Fibroblast of upper back skin (primary cell): Measurements from ENCODE around the gene ANP32A.
A peak's percentile ranks its signal among the peaks of the same experiment; 100 is the strongest.
"Not testable (repeated sequence)": the region's sequence is repeated elsewhere in the genome, so short reads cannot be mapped to it uniquely, and the experiment has no call there.

Source experiments
- DNase-seq: peaks from one replicate; pipeline ENCODE4 v3.0.0-alpha.2; 2013

The ANP32A gene

DNA sequence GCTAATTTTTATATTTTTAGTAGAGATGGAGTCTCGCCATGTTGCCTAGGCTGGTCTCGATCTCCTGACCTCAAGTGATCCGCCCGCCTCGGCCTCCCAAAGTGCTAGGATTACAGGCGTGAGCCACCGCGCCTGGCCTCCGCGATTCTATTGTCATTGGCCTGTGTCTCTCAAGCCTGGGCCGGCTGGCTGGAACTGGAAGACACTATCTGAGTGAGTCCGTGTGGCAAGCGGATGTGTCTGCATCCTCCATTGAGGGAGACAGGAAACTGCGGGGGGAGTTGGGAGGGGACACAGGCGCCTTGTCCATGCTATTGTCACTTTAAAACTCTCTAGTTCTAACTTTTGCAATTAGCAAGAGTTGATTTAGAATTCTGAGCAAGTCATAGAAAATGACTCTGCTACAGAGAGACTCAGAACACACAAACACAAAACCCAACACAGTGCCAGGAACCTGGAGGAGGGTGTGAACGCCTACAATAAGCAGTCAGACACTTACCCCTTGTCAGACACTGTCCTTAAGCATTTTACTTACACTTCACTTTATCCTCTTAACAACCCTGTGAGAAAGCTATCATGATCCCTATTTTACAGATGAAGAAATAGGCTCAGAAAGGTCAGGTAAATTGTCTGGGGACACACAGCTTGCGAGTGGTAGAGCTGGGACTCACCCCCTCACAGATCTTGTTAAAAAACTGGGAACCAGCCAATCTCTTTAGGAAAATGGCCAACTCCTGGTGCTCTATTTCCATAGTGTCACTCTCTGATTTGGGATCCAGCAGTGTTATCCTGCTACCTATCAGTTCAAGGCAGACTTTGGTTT, 38.7 kb downstream of the ANP32A start:
- DNase-seq = no peak

DNA sequence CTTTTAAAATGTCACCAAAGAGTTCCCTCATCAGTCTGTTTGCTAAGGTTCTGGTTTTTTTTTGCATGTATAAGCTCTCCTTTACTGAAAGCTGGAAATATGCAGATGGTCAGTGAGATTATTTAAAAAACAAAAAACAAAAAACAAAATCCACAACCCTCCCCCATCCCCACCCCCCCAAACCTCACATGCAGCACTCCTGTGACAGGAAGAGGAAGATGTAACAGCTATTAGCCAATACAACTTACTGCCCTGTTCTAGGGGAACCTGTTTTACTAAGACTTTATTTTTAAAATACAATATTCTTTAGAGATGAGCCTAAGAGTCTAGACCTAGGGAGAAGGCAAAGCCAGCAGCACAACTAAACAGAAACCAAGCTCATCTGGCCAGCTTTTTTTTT, 39.5 kb downstream of the ANP32A start:
- DNase-seq = no peak

DNA sequence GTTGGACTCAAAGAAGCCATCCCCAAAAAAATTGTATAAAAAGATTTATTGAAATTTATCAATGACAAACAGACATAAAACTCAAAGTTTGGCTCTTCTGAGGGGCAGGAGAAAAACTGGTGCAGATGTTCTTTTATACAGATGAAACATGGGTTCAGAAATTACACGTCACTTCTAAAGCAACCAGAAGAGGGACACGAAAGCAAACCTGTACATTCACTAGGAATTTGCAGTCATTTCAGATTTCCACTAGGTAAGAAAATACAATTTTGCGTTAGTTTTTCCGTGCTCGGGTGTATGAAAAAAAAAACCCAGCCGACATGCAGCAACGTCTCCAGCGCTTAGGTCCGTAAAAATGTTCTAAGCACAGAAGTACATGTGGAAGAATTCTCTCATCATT, 41.8 kb downstream of the ANP32A start:
- no peak for DNase-seq

DNA sequence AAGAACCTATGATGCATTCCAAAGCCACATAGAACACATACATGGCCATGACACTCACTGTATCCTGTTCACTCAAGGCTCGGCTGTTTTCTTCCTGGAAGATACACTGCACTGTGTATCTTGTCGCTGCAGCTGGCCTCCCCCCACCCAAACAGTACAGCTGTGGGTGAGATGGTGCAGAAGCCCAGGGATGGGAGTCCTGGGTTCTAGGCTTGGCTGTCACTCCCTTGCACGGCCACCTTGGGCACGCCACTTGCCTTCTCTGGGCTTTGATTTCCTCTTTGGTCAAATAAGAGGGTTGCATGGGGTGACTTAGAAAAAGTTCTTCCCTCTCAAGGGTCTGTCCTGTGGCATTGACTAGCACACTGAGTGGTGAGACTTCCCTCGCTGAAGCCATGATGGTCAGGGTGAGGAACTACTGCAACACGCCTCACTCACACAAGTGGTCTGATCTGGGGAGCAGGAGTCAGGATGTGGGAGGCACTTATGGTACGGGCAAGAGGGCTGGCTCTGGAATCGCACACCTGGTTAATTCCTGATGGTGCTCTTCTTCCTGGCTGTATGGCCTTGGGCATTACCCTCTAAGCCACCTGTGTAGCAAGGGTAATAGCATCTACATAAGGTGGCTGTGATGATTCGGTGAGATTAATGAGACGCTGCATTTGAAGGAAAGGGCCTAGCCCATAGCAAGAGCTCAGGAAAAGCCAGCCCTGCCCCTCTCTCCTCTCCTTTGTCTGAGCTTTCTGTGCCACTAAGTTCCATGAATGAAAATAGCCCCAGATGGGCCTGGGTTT, 44.0 kb downstream of the ANP32A start:
- DNase-seq = no peak

DNA sequence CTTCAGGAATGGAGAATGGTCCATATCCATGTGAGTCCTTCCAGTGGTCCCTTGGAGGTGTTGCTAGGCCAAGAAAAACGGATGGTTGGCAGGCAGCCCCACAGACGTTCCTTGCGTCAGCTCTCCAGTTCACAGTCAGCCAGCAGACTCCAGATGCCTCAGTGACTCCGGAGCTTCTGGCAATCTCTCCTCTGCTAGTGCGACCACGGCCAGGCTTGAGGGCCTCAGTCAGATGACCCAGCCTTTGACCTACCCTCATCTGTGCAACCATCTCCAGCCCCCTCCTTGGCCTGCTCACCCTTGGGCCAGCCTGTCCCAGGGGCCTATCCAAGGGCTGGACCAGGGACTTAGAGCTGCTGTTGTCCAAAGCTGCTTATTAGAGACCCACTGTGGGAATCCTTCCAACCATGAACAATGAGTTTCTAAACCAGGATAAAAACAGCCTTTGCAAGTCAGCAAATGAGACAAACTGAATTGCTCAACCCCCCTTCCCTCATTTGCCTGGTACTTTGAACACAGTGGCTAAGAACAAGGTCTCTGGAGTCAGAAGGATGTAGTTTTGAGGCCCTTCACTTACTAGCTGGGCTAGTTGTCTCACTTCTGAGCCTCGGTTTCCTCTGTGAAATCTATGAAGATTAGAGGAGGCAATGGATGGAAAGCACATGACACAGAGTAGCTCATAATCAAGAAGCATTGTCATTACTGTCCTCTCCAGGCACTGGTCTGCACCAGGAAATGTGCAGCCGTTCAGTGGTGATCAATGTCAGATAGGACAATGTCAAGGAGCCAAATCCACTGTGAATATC, 44.8 kb downstream of the ANP32A start:
- peak; percentile 75 for DNase-seq

DNA sequence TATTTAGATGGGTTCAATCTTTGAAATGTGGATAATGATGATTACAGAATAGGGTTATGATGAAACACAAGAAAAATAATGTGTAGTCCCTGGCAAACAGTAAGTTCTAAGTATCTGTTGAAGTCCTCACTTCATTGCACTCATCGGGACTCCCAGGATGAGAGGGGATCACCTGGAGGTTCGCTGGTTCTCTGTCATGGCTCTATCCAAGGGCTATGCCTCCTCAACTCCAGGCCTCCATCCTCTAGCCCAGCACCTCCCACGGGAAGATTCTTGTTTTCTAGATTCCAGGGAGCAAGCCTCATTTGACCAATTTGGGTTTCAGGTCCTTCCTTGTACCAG, 45.5 kb downstream of the ANP32A start:
- DNase-seq = no peak

DNA sequence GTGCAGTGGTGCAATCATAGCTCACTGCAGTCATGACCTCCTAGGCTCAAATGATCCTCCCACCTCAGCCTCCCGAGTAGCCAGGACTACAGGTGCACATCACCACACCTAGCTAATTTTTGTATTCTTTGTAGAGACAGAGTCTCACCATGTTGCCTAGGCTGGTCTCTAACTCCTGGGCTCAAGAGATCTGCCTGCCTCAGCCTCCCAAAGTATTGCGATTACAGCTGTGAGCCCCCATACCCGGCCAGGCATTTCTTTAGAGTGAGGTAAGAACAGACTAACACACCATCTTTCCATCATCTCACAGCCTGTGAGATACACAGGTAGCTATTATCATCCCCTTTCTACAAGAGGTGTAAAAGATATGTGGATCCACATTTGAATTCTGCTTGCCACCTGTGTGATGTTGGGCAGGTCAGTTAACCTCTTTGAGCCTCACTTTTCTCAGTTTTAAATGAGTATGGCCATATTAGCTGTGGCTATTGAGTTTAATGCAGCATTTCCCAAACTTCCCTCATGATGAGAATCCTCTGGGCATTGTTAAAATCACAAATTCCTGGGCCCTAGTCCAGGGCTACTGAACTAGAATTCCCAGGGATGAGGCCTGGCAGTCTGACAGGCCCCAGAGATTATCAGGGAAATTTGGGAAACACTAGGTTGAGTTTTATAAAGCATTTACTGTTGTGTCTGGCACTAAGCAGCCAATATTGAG, 46.0 kb downstream of the ANP32A start:
- DNase-seq = peak; percentile 68

DNA sequence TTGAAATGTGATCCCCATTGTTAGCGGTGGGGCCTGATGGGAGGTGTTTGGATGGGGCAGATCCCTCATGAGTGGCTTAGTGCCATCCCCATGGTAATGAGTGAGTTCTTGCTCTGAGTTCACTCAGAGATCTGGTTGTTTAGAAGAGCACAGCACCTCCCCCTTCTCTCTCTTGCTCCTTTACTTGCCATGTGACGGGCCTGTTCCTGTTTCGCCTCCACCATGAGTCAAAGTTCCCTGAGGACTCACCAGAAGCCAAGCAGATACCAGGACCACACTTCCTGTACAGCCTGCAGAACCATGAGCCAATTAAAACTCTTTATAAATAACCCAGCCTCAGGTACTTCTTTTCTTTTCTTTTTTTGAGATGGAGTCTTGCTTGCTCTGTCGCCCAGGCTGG, 46.6 kb downstream of the ANP32A start:
- DNase-seq = no peak

DNA sequence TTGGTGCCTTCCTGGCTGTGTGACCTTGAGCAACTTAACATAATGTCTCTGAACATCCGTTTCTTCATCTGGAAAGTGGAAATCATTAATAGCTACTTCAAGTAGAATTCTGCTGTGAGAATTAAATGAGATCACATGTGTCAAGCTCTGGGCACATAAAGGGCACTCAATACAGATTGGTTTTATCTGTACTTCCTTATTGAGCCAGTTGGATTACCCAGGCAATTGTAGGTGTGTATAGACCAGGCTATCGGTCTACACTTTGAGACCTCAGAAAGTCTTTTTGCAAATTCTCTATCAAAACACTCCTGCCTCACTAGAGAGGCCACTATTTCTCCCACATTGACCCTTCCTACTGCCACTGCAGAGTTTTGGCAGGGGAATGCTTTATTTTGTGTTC, 47.7 kb downstream of the ANP32A start:
- DNase-seq = no peak

DNA sequence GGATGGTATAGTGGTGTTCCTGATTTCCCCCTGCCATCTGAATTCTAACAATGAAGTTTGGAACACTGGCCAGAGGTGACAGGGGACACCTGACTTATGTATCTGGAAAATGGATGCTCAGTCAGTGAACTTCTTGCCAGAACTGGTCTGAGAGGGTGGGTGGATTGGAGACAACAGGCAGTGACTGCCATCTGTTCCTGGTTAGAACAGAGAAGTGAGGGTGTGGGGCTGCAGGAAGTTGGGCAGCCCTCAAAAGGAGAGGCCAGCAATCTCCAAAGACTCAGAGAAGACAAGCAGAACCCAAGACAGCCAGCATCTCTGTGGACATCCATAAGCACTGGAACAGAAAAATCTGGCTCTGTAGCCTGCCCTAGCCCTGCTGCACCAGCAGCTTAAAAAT, 50.5 kb downstream of the ANP32A start:
- no peak for DNase-seq

DNA sequence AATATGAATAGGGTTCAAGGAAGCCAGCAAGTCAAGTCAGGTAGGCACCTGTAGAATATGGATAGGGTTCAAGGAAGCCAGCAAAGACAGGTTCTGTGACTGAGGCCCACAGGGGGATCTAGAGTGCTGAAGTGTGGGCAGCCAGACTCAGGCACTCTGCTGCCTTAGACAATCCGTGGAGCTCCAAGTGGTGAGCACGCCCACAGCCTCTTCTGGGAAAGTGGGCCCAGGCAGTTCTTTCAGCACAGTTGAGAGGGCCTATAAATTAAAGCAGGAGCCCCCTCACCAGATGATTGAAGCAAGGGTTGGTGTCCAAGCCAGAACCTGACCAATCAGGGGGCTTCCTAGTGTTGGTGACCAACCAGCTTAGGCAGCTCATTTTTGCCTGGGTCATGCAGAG, 51.0 kb downstream of the ANP32A start:
- no peak for DNase-seq

DNA sequence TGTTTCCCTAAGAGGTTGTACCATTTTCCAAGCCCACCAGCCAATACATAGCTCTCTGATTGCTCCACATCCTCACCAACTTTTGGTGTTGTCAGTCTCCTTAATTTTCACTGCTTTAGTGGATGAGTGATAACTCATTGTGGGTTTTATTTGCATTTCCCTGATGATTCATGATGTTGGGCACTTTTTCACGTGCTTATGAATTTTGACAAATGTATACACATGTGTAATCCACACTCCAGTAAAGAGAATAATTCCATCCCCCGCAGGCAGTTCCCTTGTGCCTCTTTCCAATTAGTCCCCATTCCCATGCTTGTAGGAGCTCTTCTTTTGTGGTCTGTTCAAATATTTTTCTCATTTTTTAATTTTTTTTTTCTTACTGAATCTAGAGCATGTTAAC, 52.4 kb downstream of the ANP32A start:
- peak; percentile 60 for DNase-seq

DNA sequence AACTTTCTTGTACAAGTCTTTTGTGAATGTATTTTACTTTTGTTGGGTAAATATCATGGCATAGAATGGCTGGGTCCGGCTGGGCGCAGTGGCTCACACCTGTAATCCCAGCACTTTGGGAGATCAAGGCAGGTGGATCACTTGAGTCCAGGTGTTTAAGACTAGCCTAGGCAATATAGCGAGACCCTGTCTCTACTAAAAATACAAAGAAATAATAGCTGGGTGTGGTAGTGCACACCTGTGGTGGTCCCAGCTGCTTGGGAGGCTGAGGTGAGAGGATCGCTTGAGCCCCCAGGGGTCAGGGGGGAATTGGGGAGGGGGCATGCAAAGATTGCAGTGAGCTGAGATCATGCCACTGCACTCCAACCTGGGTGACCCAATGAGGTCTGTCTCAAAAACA, 52.9 kb downstream of the ANP32A start:
- no peak for DNase-seq

DNA sequence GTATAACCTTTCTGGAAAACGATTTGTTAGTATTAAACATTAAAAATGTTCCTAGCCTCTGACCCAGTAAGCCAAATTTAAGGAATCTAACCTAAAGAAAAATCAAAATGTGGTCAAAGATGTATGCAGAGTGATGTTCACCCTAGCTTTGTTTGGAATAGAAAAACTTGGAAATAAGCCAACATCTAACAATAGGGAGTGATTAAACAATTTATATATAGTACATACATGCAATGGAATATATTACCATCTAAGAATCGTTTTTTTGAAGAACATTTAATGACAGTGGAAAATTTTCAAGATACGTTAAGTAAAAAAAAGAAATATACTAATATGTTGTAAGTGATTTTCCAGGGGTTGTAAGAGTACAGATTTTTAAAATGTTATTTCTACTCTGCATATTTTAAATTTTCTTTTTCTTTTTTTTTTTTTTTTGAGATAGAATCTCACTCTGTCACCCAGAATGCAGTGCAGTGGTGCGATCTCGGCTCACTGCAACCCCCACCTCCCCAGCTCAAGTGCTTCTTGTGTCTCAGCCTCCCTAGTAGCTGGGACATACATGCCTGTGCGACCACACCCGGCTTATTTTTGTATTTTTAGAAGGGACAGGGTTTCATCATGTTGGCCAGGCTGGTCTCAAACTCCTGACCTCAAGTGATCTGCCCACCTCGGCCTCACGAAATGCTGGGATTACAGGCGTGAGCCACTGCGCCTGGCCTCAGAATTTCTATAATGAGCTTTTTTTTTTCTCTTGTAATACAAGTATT, 54.9 kb downstream of the ANP32A start:
- no peak for DNase-seq

DNA sequence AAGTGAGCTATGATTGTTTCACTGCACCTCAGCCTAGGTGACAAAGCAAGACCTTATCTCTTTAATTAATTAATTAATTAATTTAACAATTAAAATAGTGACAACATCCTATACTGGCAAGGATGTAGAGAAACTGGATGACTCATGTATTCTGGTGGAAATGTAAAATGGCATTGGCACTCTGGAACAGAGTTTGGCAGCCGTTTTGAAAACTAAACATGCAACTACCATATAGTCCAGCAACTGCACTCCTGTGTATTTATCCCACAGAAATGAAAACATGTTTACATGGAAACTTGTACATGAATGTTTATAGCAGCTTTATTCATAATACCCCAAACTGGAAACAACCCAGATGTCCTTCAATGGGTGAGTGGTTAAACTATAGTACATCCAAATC, 56.6 kb downstream of the ANP32A start:
- no peak for DNase-seq

DNA sequence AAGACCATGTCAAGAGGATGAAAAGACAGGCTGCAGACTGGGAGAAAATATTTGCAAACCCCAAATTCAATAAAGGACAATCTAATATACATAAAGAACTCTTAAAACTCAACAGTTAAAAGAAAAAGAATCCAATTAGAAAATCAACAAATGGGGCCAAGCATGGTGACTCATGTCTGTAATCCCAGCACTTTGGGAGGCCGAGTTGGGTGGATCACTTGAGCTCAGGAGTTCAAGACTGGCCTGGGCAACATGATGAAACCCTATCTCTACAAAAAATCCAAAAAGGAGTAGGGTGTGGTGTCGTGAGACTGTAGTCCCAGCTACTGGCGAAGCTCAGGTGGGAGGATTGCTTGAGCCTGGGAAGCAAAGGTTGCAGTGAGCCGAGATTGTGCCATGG, 57.6 kb downstream of the ANP32A start:
- DNase-seq = no peak

DNA sequence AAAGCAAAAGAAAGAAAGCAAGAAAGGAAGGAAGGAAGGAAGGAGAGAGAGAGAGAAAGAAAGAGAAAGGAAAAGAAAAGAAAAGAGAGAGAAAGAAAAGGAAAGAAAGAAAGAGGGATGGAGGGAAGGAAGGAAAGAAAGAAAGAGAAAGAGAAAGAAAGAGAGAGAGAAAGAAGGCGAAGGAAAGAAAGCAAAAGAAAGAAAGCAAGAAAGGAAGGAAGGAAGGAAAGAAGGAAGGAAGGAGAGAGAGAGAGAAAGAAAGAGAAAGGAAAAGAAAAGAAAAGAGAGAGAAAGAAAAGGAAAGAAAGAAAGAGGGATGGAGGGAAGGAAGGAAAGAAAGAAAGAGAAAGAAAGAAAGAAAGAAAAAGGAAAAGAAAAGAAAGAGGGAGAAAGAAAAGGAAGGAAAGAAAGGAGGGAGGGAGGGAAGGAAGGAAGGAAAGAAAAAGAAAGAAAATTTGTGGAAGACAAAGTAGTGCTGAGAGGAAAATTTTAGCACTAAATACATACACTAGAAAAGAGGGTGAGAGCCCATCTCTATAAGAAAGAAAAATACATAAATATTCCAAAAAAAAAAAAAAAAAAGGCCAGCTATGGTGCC, 60.6 kb downstream of the ANP32A start:
- not testable (repeated sequence) for DNase-seq

DNA sequence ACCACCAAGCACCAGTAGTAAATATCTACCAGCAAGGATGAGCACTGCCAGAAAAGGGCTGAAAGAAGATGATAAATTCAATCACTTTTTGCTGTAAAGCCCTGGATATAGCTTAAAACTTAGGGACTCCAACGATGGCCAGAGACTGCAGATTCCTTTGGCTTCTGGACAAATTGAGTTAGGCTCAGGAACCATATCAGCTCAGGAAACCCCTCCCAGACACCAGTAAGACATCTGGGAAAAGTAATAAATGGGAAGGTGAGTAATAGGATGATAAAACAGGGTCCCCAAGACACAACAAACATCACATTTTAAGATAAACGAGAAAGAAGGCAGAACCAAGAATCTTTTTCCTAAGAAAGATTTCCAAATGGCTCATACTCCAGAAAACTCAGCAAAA, 65.0 kb downstream of the ANP32A start:
- DNase-seq = no peak

DNA sequence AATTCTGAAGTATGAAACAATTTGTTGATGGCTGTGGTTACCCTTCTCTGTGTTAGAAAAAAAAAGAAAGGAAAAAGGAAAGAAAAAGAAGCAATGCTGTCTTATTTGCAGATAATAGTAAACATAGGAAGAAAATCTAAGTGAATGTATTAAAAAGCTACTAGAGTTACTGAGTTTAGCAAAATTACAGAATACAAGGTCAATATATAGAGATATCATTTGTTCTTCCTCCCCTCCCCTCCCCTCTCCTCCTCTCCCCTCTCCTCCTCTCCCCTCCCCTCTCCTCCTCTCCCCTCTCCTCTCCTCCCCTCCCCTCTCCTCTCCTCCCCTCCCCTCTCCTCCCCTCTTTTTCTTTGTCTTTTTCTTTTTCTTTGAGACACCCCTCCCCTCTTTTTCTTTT, 69.1 kb downstream of the ANP32A start:
- DNase-seq = no peak

DNA sequence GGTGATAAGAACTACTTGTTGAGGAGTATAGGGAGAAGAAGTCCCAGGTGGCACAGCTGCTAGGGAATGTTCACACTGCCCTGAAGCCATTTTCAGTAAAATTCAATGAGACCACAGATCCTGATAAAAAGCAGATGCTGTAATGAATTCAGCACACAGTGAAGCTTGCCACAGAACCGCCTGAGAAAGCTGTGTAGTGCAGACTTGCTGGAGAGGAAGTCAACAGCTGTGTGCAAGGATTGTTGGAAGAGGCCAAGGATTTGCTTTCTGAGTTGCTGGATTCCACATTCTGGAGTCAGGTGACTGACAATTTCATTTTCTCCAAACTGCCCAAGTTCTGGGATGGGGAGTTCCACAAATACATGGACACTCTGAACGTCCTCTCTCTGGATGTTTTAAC, 70.9 kb downstream of the ANP32A start:
- DNase-seq = peak; percentile 47

DNA sequence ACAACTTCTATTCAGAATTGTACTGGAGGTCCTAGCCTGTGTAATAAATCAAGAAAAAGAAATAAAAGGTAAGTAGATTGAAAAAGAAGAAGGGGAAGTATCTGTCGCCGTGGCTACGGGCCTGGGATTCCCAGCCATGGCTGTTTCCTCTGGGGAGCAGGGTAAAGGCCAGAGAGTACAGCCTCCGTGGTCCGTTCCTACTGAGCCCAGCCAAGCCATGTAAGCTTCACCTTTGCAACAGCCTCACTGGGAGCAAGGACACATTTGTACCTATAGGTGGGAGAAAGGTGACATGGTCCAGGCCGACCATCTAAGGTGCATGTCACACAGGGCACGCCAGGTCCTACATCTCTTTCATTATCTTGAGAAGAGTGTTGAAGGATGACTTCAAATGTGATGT, 71.3 kb downstream of the ANP32A start:
- DNase-seq = no peak

DNA sequence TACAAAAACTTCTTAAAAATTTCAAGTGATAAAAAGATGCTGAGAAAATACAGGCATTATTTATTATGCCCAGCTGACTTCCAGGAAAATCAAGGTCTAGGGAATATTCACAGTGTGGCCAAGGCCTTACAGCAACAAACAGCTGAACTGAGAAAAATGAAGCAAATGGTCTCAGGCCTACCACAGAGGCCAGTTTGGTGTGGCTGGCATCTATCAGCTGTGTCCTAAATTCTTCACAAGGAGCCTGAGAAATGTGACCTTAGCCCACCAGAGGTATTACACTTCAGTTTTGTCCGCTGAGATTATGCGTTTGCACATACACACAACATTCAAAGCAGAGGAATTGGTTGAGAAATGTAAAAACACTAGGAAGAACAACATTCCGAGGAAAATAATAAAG, 77.4 kb downstream of the ANP32A start:
- DNase-seq = no peak
